Measurements from ENCODE around the gene SLC34A3.

The SLC34A3 gene

DNA sequence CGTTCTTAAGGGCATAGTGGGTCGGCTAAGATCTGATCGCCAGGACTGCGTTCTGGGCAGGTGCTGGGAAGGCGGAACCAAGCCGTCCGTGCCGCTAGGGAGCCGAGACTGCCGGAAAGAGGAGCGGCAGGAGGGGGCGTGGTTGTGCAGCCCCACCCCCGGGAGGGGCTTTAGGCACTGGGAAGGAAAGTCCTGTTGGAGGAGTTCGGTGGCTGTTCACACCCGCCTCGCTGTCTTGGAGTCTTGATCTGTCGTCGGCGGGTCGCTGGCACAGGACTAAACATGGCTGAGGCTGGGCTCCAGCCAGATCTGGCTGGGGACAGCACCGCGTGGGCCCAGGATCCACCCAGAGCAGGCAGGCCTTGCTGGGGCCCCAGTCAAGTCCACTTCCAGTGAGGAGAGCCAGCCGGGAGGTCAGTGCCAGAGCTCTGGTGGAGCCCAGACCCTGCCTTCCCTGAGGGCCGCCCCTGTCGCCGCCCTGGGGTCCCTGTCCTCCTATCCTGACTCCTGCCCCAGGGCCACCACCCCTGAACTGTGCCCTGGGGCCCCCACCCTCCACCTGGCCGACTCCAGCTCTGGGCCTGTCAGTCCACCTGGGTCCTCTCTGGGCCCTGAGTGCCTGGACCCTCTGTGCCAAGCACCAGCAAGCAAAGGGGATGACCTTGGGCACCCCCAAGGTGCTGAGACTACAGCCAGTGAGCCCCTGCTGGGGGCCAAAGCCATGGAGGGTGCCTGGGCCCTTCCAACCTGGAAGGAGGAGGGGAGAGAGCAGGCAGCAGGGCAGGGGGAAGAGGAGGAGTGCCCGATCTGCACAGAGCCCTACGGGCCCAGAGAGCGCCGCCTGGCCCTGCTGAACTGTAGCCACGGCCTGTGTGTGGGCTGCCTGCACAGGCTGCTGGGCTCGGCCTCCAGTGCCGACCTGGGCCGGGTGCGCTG lies 13.2 kb upstream of the SLC34A3 start:
- DNase-seq (ENCODE audit: low read depth in 2 of 2) = no peak

DNA sequence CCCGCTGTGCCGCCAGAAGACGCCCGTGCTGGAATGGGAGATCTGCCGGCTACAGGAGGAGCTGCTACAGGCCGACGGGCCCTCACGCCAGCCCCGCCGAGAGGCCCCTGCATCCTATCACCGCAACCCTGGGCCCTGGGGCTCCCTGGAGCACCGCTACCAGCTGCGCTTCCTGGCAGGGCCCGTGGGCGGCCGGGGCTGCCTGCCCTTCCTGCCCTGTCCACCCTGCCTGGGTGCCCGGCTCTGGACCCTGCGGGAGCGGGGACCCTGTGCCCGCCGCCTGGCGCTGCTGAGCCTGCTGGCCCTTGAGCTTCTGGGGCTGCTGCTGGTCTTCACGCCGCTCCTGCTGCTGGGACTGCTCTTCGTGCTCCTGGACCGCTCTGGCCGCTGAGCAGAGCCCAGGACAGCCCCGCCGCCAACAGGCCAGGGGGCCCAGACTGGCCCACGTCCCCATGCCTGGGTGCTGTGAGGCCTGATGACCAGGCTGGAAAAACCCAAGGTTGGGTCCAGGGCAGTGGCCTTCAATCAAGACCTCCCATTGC lies 12.4 kb upstream of the SLC34A3 start:
- no peak for DNase-seq (ENCODE audit: low read depth in 2 of 2)

DNA sequence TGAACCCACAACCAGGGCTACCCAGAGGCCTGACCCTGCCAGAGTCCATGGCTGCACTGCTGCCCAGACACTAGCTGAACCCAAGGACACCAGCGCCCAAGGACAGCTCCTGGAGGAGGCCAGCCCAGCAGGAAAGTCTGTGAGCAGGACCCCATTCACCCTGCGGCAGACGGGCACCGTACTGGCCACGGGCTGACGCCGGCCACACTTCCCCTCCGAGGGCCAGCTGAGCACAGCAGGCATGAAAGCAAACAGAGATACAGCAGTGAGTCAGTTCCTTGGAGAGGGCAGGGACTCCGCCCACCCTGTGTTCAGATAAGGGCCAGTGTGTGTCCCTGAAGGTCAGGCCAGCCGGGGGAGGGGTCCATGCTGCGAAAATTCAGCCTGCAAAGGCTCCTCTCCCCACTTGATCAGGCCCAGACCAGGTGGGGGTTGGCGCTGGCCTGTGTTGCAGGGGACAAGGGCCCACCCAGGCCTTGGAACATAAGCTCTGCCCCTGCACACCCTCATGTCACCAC lies 11.9 kb upstream of the SLC34A3 start:
- no peak for DNase-seq (ENCODE audit: low read depth in 2 of 2)

DNA sequence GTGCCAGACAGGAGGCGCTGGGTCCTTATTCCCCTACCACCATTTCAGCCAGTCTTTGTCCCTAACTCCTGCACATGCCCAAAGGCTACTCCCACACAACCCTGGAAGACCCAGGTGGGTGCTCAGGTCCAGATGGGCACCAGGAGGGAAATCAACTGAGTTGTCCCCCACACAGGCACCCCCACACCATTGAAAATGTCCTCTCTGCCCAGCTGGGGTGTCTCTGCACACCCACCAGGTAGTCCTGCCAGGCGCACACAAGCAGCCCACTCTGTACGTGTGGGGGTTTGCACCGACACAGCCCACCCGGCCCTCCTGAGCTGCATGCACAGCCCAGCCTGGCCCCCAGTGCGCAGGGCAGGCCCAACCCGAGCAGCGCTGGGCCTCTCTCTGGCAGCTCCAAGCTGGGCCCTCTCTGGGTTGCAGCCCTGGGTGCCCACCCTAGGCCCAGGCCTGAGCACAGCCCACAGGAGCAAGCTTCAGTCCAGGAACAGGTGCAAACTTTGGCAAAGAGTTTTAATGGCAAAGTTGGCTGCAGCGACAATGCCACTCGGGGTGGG lies 10.9 kb upstream of the SLC34A3 start:
- DNase-seq (ENCODE audit: low read depth in 2 of 2) = no peak

DNA sequence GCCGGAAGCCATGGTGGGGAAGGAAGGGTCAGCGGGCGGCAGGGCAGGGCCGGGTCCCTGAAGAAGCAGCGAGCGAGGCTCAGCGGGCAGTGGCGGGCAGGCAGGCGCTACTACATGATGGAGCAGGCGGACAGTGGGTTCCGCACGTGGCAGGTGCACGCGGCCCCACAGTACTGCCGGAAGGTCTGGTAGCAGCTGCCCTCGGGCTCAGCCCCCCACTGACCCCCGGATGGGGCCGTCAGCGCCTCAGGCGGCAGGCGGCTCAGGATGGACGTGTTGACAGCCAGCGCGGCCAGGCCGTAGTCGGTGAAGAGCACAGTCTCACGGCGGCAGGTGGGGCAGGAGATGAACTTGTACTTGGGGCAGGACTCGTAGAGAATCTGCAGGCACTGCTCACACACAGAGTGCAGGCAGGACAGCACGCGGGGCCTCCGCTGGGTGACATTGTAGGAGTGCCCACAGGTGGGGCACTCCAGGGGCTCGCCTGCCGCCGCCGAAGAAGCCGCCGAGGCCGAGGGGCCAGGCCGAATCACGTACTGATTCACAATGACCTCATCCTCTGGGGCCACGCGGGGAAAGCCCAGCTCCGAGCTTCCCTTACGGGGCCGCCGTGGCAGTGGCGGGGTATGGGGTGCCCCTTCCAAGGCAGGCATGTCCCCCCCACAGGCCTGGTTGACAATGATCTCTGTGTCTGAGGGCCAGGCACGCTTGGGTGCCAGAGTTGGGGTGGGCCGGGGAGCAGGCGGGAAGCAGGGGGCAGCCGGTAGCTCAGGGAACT lies 10.2 kb upstream of the SLC34A3 start:
- DNase-seq (ENCODE audit: low read depth in 2 of 2) = no peak

DNA sequence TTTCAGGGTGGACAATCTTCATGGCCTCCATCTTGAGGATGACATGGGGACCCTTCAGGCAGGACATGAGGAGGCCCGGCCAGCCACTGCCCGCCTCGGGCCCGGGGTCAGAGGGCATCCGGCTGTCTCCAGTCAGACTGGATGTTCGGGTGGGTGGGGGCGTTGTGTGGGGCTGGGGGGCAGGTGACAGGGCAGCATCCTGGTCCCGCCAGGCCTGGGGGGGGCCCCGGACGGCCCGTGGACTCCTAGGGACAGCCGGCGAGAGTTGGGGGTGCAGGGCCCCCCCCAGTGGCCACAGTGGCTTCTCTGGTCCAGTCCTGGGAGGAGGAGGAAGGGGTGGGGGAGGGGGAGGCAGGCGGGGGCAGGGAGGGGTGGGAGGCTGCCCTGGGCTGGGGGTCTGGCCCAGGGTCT lies 9.6 kb upstream of the SLC34A3 start:
- DNase-seq (ENCODE audit: low read depth in 2 of 2) = no peak

DNA sequence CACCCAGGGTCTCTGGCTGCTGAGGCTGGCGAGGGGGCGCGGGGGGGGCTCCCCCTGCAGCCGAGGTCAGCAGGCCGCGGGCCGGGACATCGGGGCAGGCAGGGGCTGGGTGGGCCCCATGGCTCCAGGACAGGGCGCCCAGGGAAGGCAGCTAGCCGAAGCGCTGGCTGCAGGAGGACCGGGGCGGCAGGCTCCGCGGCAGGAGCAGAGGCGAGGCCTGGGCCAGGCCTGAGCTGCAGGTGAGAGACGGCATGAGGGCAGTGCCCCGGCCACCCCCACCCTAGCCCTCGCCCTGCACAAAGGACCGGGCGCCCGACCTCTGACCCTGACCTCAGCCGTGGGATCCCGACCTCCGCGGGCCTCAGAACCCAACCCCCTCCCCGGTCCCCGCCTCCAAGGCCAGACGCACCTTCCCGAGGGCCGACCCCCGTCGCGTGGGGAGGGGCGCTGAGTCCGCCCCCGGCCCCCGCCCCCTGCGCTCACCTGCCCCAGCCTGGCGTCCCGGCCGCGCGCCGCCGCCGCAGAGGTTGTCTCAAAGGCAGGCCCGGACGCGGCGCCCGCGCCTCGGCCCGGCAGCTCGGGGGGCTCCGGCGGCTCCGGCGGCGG lies 9.1 kb upstream of the SLC34A3 start:
- DNase-seq (ENCODE audit: low read depth in 2 of 2) = no peak

DNA sequence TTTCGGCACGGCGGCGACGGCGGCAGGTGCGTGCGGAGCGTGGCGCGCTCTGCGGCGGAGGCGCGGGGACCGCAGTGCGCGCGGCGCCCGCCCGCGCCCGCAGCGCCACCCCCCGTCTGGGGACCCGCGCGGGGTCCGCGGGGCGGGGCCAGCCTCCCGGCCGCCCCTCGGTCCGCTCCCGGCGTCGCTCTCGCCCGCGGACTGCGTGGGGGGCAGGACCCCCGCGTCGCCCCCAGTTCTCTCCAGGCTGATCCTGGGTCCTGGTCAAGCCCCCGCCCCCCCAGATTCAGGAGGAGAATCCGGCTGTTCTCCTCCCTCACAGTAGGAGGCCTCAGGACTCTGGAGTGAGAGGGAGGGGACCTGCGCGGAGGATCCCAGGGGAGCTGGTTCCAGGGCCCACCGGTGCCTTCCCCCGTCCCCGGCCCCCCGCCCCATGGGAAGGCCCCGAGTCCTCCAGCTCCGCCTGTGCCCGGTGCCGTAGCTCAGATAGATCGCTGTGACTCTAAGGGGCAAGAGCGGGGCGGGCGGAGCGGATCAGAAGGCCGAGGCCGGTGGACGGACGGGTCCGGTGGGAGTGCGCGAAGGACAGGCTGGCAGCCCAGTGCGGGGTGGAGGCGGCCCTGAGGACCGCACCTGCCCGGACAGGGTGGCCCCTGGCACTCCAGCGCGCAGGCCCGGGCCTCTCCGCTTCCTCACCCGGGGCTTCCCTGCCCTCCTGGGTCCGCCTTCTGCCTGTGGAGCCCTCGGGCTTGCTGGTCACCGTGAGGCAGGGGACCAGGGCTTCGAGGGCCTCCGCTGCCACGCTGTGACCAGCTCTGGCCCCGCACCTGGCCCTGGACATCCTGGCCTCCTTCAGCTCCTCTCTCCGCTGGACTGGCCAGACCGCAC lies 8.3 kb upstream of the SLC34A3 start, which contains the start of gene RNF208:
TSS of gene RNF208 (minus strand) at position 51 of the 888 bp plus-strand sequence. CDS start 1,028 bp downstream, outside the sequence.
- DNase-seq (ENCODE audit: low read depth in 2 of 2) = no peak

DNA sequence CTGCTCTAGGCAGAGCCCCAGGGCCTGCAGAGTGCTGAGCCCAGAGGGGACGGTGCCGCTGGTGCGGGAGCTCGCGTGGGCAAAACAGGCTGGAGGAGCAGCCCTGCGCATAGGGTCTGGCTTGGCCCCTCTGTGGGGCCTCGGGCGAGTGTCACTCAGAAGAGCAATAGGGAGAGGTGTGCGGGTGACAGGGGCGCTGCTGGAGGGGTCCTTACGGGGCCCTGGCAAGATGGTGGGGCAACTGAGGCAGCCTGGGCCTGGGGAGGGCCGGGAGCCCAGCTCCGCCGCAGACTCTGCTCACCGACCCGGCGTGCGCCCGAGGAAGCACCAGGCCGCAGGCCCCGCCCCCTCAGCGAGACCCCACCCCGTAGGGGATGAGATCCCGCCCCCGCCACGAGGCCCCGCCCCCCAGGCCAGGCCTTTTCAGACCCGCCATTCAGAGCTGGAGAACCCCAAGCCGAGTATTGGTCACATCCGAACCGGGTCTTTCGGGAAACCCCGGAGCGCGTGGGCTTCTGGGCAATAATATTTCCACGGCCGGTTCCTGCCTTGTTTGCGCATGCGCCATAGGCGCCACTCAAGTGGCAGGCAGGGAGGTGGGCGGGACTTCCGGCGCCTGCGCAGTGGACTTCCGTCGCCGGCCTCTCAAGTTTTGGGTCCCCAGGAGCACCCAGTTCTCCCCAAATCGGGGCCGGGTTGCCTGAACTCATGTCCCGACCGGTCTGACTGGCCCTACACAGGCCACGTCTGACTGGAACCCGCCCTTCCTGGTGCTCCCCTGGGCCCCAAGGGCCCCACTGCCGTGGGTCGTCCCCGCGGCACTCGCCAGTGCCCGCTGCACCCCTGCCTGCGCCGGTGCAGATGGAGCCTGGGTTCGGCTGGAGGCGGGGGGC lies 7.4 kb upstream of the SLC34A3 start:
- peak; percentile 92 to 96 for DNase-seq (ENCODE audit: low read depth in 2 of 2)

DNA sequence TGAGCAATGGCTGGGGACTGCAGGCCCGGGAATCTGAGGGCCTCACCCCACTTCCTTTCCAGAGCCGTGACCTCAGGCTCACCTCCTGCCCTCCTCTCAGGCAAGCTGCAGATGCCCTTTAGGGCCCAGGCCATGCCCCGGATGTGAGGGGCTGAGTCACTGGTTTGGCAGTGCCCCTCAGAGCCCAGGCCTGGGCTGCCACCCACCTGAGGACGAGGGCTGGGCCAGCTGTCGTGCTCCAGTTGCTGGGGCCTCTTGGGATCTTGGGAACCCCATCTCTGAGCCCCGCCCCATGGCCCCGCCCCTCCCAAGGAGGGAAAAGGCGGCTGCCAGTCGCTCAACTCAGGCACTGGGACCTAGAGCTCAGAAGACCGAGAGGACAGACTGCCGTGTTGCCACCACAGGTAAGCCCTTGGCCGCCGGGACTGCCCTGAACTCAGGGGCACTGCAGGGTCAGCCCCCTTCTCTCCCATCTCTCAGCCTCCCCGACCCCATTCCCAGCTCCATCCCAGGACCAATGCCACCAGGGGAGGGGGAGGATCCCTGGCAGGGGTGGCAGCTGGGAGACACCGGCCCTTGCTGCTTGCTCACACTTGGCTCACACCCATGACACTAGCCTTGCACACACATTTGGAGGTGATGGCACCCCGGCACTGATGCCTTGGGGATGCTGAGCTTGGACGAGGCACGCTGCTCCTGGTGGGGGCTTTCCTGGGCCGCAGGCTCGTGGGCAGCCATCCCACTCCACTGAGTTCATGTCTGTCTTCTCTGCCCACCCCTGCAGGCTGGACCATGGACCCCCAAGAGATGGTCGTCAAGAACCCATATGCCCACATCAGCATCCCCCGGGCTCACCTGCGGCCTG lies 5.6 kb upstream of the SLC34A3 start, which contains the start of gene CYSRT1:
TSS of gene CYSRT1 (plus strand) at position 345 of the 865 bp plus-strand sequence. CDS start at position 793, 448 bp downstream.
- no peak for DNase-seq (ENCODE audit: low read depth in 2 of 2)

DNA sequence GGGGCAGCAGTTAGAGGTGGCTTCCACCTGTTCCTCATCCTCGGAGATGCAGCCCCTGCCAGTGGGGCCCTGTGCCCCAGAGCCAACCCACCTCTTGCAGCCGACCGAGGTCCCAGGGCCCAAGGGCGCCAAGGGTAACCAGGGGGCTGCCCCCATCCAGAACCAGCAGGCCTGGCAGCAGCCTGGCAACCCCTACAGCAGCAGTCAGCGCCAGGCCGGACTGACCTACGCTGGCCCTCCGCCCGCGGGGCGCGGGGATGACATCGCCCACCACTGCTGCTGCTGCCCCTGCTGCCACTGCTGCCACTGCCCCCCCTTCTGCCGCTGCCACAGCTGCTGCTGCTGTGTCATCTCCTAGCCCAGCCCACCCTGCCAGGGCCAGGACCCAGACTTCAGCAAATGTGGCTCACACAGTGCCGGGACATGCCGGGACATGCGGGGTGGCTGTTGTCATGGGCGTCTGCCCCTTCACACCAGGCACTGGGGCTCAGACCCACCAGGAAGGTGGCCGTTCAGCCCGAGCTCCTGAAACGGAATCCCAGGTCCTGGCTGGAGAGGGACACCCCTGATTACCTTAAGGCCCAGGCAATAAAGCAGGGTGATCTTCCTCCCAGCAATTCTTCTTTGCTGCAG lies 4.9 kb upstream of the SLC34A3 start:
- no peak for DNase-seq (ENCODE audit: low read depth in 2 of 2)

DNA sequence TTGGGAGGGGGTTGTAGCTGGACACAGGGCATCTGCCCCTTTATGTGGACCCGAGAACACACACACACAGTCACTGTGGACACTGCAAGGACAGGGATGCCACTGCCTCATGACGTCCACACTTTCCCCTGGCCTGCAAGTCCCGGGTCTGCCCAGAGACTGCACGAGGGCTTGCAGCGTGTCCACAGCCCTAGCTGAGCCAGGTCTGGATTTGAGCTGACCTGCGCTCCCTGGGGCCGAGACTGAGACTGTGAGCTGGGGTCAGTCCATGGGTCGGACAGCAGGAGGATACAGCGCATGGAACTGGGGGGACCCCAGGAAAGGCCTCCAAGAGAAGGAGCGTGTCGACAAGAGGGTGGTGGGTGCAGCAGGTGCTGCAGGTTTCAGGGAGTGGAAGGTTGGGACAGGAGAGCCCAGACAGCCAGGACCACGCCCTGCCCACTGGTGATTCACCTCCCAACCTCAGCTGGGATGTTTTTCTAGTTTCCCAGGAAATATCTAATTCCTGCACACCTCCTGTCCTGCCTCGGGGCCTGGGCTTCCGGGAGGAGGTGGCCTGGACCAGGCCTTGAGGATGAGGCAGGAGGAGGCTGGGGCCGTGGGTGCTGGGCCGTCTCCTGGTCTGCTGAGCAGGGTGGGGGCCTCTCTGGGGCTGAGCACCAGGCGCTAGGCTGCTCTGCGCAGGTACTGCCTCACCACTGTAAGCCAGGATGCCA lies 4.2 kb upstream of the SLC34A3 start:
- DNase-seq (ENCODE audit: low read depth in 2 of 2) = no peak

DNA sequence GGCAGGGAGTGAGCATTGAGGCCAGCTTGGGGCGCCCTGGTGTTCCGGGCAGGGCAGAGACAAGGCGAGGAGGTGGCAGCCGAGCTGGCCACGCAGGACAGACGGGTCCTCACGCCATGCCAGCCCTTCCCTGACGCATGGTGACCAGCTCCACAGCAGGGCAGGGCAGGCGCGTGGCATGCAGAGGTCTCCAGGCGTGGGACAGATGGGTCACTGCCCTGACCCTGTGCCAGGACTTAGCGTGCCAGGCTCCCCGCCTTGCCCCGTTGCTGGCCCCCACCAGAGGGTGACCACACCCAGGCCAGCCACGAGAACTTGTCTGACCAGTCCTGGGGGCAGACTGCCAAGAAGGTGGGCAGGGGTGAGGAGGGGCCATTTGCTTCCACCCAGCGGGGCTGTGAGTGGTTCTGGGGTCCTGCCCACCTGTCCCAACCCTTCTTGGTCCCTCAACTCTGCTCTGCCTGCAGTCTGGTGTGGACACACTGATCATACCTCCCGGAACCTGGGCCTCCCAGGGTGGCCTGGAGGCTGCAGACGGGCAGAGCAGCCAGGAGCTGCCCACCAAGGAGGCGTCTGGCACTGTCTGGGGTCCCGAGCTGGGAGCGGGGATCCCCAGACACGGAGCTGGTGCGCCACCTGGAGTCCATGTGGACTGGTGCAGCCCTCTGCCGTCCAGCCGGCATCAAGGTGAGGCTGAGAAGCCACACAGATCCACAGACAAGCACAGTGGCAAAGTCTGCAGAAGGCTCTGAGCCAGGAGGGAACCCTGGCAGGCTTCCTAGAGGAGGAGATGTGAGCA lies 3.4 kb upstream of the SLC34A3 start, which contains the start of gene RNF224:
TSS of gene RNF224 (plus strand) at position 449 of the 799 bp plus-strand sequence. CDS start 834 bp downstream, outside the sequence.
- peak; percentile 73 to 74 for DNase-seq (ENCODE audit: low read depth in 2 of 2)

DNA sequence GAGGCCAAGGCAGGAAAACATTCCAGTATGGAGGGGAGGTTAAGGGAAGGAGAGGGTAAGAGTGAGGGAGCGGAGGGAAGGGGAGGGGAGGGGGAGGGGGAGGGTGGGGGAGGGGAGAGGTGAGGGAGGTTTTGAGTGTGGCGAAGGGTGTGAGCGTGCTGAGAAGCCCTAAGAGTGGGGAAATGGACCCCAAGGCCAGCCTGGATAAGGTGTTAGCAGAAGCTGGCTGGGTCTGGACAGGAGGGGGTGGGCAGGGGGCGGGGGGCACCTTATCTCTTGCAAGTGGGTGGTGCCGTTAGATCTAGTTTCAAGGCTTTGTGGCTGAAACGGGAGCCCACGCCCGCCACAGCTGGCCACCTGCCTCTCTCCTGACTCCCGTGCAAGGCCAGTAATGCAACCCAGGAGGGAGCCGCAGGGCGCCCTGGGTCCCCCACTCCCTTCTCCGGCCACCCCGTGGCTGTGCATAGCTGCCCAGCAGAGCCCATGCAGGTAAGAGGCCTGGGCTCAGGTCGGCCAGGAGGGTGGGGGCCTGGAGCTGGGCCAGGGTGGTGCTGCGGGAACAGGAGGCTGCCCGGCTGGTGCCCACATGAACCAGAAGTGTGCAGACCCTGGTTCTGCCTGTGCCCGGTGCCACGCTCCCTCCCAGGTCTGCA lies 2.7 kb upstream of the SLC34A3 start:
- no peak for DNase-seq (ENCODE audit: low read depth in 2 of 2)

DNA sequence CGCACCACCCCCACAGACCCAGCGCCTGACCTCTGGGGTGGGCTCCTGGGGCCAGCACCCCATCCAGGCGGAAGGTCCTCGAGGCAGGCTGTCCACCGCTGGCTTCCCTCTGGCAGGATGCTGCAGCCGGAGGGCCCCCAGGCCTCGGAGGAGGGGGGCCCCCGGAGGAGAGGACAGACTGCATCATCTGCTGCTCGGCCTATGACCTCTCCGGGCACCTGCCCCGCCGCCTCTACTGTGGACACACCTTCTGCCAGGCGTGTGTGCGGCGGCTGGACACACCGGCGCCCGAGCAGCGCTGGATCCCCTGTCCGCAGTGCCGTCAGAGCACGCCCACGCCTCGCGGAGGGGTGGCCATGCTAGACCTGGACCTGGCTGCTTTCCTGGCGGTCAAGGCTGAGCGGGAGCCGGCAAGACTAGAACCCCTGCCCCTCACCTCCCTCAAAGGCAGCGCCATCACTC lies 2.2 kb upstream of the SLC34A3 start:
- no peak for DNase-seq (ENCODE audit: low read depth in 2 of 2)

All from stimulated activated CD8-positive, alpha-beta memory T cell treated with anti-CD3 and anti-CD28 coated beads, Interleukin-7, amount 100 ng/mL, for 1 hour (primary cell).